CD14-positive monocyte (primary cell): ENCODE results near the gene CDH5. TPM values are rescaled to one million over a fixed set of nuclear protein-coding genes. Genes with fewer than 3 reads are reported as not detected.

Experiments
- DNase-seq, 3 donors: peaks; one replicate each; pipeline ENCODE4 v3.0.0-alpha.2; 2011 to 2022
- H2AFZ ChIP-seq: 2 replicates; pipeline ENCODE4 v1.6.0; 2012; ENCODE audit warnings: mild to moderate bottlenecking, low read depth, low read length, inconsistent platforms; ENCODE audit not compliant: insufficient read depth, poor library complexity, severe bottlenecking
- H3K27ac ChIP-seq, 2 donors: 1 replicate in 1 of 2; 2 replicates in 1 of 2; pipeline ENCODE4 v1.5.1; 2012 to 2013; ENCODE audit warnings: low read length in 2 of 2, control low read depth in 1 of 2, inconsistent platforms in 1 of 2, low read depth in 1 of 2, mild to moderate bottlenecking in 1 of 2
- H3K27me3 ChIP-seq, 2 donors: one replicate each; pipeline versions ENCODE4 v1.6.0 to v1.6.1; 2011 to 2013; ENCODE audit warnings: low read length in 2 of 2; ENCODE audit not compliant: control insufficient read depth in 2 of 2, insufficient read depth in 2 of 2
- H3K36me3 ChIP-seq, 2 donors: replicated peaks in 1 of 2; 1 replicate in 1 of 2; 2 replicates in 1 of 2; pipeline versions ENCODE4 v1.5.1 to v1.6.1; 2012 to 2013; ENCODE audit warnings: low read length in 2 of 2, control low read depth in 1 of 2, inconsistent platforms in 1 of 2, mild to moderate bottlenecking in 1 of 2; ENCODE audit not compliant: insufficient read depth in 2 of 2, control insufficient read depth in 1 of 2
- H3K4me1 ChIP-seq, 2 donors: 1 replicate in 1 of 2; 2 replicates in 1 of 2; pipeline versions ENCODE4 v1.5.1 to v1.6.1; 2012 to 2013; ENCODE audit warnings: low read length in 2 of 2, control low read depth in 1 of 2, inconsistent platforms in 1 of 2, mild to moderate bottlenecking in 1 of 2, moderate library complexity in 1 of 2; ENCODE audit not compliant: insufficient read depth in 2 of 2, control insufficient read depth in 1 of 2
- H3K4me2 ChIP-seq: replicated peaks from 2 replicates; pipeline ENCODE3; 2012; ENCODE audit warnings: low read length, moderate library complexity, mild to moderate bottlenecking; ENCODE audit not compliant: poor library complexity, severe bottlenecking; ENCODE audit errors: extremely low read depth
- H3K4me3 ChIP-seq, 3 experiments: fragments of 200-600 bp in 1 of 3; sonication (generic) in 1 of 3; replicated peaks in 1 of 3; 1 replicate in 2 of 3; 2 replicates in 1 of 3; pipeline ENCODE4 v1.5.1; 2011 to 2013; ENCODE audit warnings: low read length in 3 of 3, mild to moderate bottlenecking in 3 of 3, control low read depth in 2 of 3, low read depth in 2 of 3, inconsistent platforms in 1 of 3, moderate library complexity in 1 of 3
- H3K79me2 ChIP-seq: 2 replicates; pipeline ENCODE4 v1.6.0; 2012; ENCODE audit warnings: mild to moderate bottlenecking, control low read depth, inconsistent platforms, low read length, moderate library complexity; ENCODE audit not compliant: insufficient read depth
- H3K9ac ChIP-seq: 2 replicates; pipeline ENCODE4 v1.6.0; 2017; ENCODE audit warnings: low read length, mild to moderate bottlenecking; ENCODE audit not compliant: insufficient read depth, poor library complexity, severe bottlenecking
- H3K9me3 ChIP-seq, 2 donors: replicated peaks in 1 of 2; 1 replicate in 1 of 2; 2 replicates in 1 of 2; pipeline versions ENCODE4 v1.5.1 to v1.6.1; 2012 to 2013; ENCODE audit warnings: low read length in 2 of 2, control low read depth in 1 of 2; ENCODE audit not compliant: control insufficient read depth in 1 of 2, insufficient read depth in 1 of 2
- H4K20me1 ChIP-seq: 2 replicates; pipeline ENCODE4 v1.6.0; 2012; ENCODE audit warnings: mild to moderate bottlenecking, low read length, control low read depth, moderate library complexity; ENCODE audit not compliant: insufficient read depth
- H3K27ac Mint-ChIP-seq, 7 donors: one replicate each; pipeline ENCODE4 v1.8.0; 2020; ENCODE audit warnings: mild to moderate bottlenecking in 7 of 7, mixed read lengths in 7 of 7, moderate library complexity in 6 of 7, inconsistent platforms in 2 of 7
- H3K27me3 Mint-ChIP-seq, 3 donors: one replicate each; pipeline ENCODE4 v1.8.0; 2021 to 2022; ENCODE audit warnings: low read depth in 3 of 3, mild to moderate bottlenecking in 3 of 3, mixed read lengths in 3 of 3, moderate library complexity in 3 of 3, inconsistent platforms in 1 of 3
- H3K36me3 Mint-ChIP-seq, 2 donors: one replicate each; pipeline ENCODE4 v1.8.0; 2020; ENCODE audit warnings: mixed read lengths in 2 of 2, inconsistent platforms in 1 of 2, mild to moderate bottlenecking in 1 of 2
- H3K4me1 Mint-ChIP-seq: one replicate; pipeline ENCODE4 v1.8.0; 2020; ENCODE audit warnings: mild to moderate bottlenecking, mixed read lengths
- H3K4me3 Mint-ChIP-seq, 2 donors: one replicate each; pipeline ENCODE4 v1.8.0; 2020; ENCODE audit warnings: mild to moderate bottlenecking in 2 of 2, mixed read lengths in 2 of 2, moderate library complexity in 1 of 2
- H3K9me3 Mint-ChIP-seq, 7 donors: one replicate each; pipeline ENCODE4 v1.8.0; 2020 to 2022; ENCODE audit warnings: mixed read lengths in 7 of 7, mild to moderate bottlenecking in 6 of 7, moderate library complexity in 6 of 7, inconsistent platforms in 2 of 7
- CTCF ChIP-seq: fragments of 200-600 bp; IDR thresholded peaks from one replicate; pipeline ENCODE4 v1.8.0; 2022; ENCODE audit warnings: antibody characterized with exemption, mild to moderate bottlenecking
- WGBS: methylation state at CpG from one replicate; pipeline ENCODE4 v1.1.5; 2013; ENCODE audit warnings: missing lambda C conversion rate; ENCODE audit not compliant: insufficient coverage; 5-methylcytosine and 5-hydroxymethylcytosine counted together
- intact Hi-C, 2 donors: fragments of 100-400 bp; cut with micrococcal nuclease; formaldehyde crosslinking; loops; one replicate each; pipeline versions ENCODE4 v1.15.0 to v1.15.1; 2023
- polyA plus RNA-seq, 3 donors: library from polyadenylated mRNA; depleted of rRNA in 1 of 3; unstranded in 2 of 3; stranded (reverse) in 1 of 3; fragments of 300-500 nt in 2 of 3; fragments of >200 nt in 1 of 3; fragmentation: Illumina TruSeq in 2 of 3; gene quantifications; 1 replicate in 2 of 3; 2 replicates in 1 of 3; pipeline ENCODE4 v1.2.3, GENCODE V29; 2012 to 2021

Gene CDH5
- polyA plus RNA-seq, 3 donors, result 0.12 to 0.22 TPM; not detected in 1

DNA sequence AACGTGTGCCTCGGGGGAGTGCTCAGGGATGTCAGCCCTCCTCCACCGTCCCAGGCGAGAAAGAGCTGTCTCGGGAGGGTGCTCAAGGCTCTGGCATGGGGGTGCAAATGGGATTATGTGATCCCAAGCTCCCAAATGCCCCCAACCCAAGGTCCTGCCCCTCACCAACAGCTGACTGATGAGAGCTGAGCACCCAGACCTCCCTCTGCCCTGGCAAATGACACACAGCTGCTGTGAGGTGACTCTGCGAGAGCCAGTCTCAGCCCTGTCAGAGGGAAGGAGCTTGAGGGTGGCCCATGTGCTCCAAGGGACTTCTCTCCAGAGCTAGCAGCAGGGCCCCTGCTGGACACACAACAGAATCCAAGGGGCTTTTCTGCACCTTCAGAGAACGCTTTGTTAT, 7.7 kb downstream of the CDH5 start:
- intact Hi-C loops, result no loop called here
- H4K20me1 ChIP-seq, result no peaks in the 10 kb centered on the region
- peaks cover 0 to 3% (median 0%) of the 10 kb centered on the region in 3 donors for H3K27me3 Mint-ChIP-seq
- H3K9ac ChIP-seq, result no peak overlapping the region
- H3K27ac ChIP-seq, result no peak overlapping the region
- H3K79me2 ChIP-seq, result no peaks in the 10 kb centered on the region
- no peak overlapping the region for H3K4me2 ChIP-seq
- no peak overlapping the region for H3K4me3 Mint-ChIP-seq
- H3K4me1 ChIP-seq, result peaks cover 29 to 36% of the 10 kb centered on the region in 2 donors
- no peaks in the 10 kb centered on the region for H3K27me3 ChIP-seq
- WGBS, result 85% methylated on average over 2 of the region's 7 CpGs
- no peak overlapping the region for H2AFZ ChIP-seq
- H3K9me3 ChIP-seq, result no peaks in the 10 kb centered on the region
- H3K27ac Mint-ChIP-seq, result no peak overlapping the region
- H3K9me3 Mint-ChIP-seq, result no peaks in the 10 kb centered on the region
- peaks cover 46% of the 10 kb centered on the region for H3K4me1 Mint-ChIP-seq
- TF ChIP-seq CTCF, result no peak
- no peaks in the 10 kb centered on the region for H3K36me3 Mint-ChIP-seq
- no peak overlapping the region for H3K4me3 ChIP-seq
- no peaks in the 10 kb centered on the region for H3K36me3 ChIP-seq
- no peak for DNase-seq

- H3K9me3 ChIP-seq, result no peaks in the 10 kb centered on the region
- no peak overlapping the region for H2AFZ ChIP-seq
- H3K4me2 ChIP-seq, result no peak overlapping the region
- H3K4me3 ChIP-seq, result no peak overlapping the region
- no peak for DNase-seq
- no peaks in the 10 kb centered on the region for H3K27me3 ChIP-seq
- peaks cover 0 to 4% (median 1%) of the 10 kb centered on the region in 7 donors for H3K9me3 Mint-ChIP-seq
- no peaks in the 10 kb centered on the region for H3K79me2 ChIP-seq
- H3K27me3 Mint-ChIP-seq, result peaks cover 0 to 3% (median 0%) of the 10 kb centered on the region in 3 donors
- H3K36me3 ChIP-seq, result no peaks in the 10 kb centered on the region
- H4K20me1 ChIP-seq, result no peaks in the 10 kb centered on the region
- peaks cover 33% of the 10 kb centered on the region for H3K4me1 Mint-ChIP-seq
- no peak overlapping the region for H3K9ac ChIP-seq
- H3K36me3 Mint-ChIP-seq, result no peaks in the 10 kb centered on the region
- H3K4me3 Mint-ChIP-seq, result no peak overlapping the region
- peaks cover 21 to 26% of the 10 kb centered on the region in 2 donors for H3K4me1 ChIP-seq
- H3K27ac ChIP-seq, result no peak overlapping the region
- no CpG with 5 or more reads among the region's 9 CpGs for WGBS
- TF ChIP-seq CTCF, result no peak
- intact Hi-C loops, result no loop called here
- H3K27ac Mint-ChIP-seq, result no peak overlapping the region
Observed at GRCh38 chr16:66375451-66375850, 9.0 kb downstream of the CDH5 start.
